H1 (cell line): ENCODE data around the gene TOP1. TPM values are rescaled to one million over a fixed set of nuclear protein-coding genes. Genes with fewer than 3 reads are reported as not detected.

Source experiments
- CTCF ChIA-PET: fragments of 300-600 bp; sonication (Branson Sonifier 250); formaldehyde crosslinking; loops from one replicate; lab custom pipeline; 2021; ENCODE audit not compliant: partially characterized antibody; lab: Charles Lee
- POLR2A ChIA-PET: fragments of 300-600 bp; sonication (Branson Sonifier 250); formaldehyde crosslinking; loops from one replicate; lab custom pipeline; 2021; ENCODE audit warnings: inconsistent platforms; ENCODE audit not compliant: partially characterized antibody; lab: Charles Lee
- DNase-seq, 2 experiments: peaks; one replicate each; pipeline versions ENCODE4 v3.0.0 to v3.0.0-alpha.2; 2010 to 2022; ENCODE audit warnings: low spot score in 2 of 2, low read depth in 1 of 2, mixed read lengths in 1 of 2
- FAIRE-seq: peaks from 2 replicates; lab custom pipeline; 2011; peaks lifted over from hg19 to GRCh38; lab: Jason Lieb, UNC
- H2AFZ ChIP-seq: 2 replicates; pipeline ENCODE4 v1.8.1; 2012; ENCODE audit warnings: low read length, inconsistent platforms
- H2AK5ac ChIP-seq: 2 replicates; pipeline ENCODE4 v1.6.1; 2013; ENCODE audit warnings: low read depth, low read length
- H2BK120ac ChIP-seq: replicated peaks from 2 replicates; pipeline ENCODE3; 2013; ENCODE audit warnings: low read depth, low read length, inconsistent platforms
- H2BK12ac ChIP-seq: 2 replicates; pipeline ENCODE4 v1.6.1; 2013; ENCODE audit warnings: low read depth, low read length
- H2BK15ac ChIP-seq: 2 replicates; pipeline ENCODE4 v1.6.1; 2013; ENCODE audit warnings: low read length
- H2BK20ac ChIP-seq: 2 replicates; pipeline ENCODE4 v1.6.1; 2013; ENCODE audit warnings: low read length
- H2BK5ac ChIP-seq: 2 replicates; pipeline ENCODE4 v1.6.1; 2013; ENCODE audit warnings: low read depth, low read length
- H3K14ac ChIP-seq: 2 replicates; pipeline ENCODE4 v1.6.1; 2013; ENCODE audit warnings: inconsistent platforms; ENCODE audit not compliant: insufficient read length
- H3K18ac ChIP-seq: 2 replicates; pipeline ENCODE4 v1.6.1; 2013; ENCODE audit warnings: low read length; ENCODE audit errors: extremely low read depth
- H3K23ac ChIP-seq: 2 replicates; pipeline ENCODE4 v1.6.1; 2013; ENCODE audit warnings: inconsistent platforms; ENCODE audit not compliant: insufficient read length
- H3K23me2 ChIP-seq: 2 replicates; pipeline ENCODE4 v1.6.1; 2013; ENCODE audit warnings: low read depth, low read length
- H3K27ac ChIP-seq: 2 replicates; pipeline ENCODE4 v1.6.1; 2011; ENCODE audit warnings: low read depth, low read length, inconsistent platforms
- H3K27me3 ChIP-seq, 4 experiments: replicated peaks in 1 of 4; 1 replicate in 1 of 4; 2 replicates in 3 of 4; pipeline versions ENCODE4 v1.6.1 to v1.8.1; 2011 to 2013; ENCODE audit warnings: low read length in 3 of 4, mild to moderate bottlenecking in 3 of 4, inconsistent platforms in 2 of 4, mixed read lengths in 2 of 4, moderate library complexity in 1 of 4; ENCODE audit not compliant: control insufficient read depth in 3 of 4, insufficient read depth in 3 of 4; ENCODE audit errors: extremely low read depth in 1 of 4
- H3K36me3 ChIP-seq, 4 experiments: 2 replicates each; pipeline versions ENCODE4 v1.6.1 to v1.8.1; 2011 to 2013; ENCODE audit warnings: mild to moderate bottlenecking in 4 of 4, low read length in 3 of 4, moderate library complexity in 2 of 4, control low read depth in 1 of 4, inconsistent platforms in 1 of 4; ENCODE audit not compliant: insufficient read depth in 4 of 4, control insufficient read depth in 2 of 4
- H3K4ac ChIP-seq: replicated peaks from 2 replicates; pipeline ENCODE3; 2013; ENCODE audit warnings: low read length, low read depth, mixed read lengths, inconsistent platforms; ENCODE audit not compliant: insufficient read length
- H3K4me1 ChIP-seq, 4 experiments: replicated peaks in 1 of 4; 1 replicate in 1 of 4; 2 replicates in 3 of 4; pipeline versions ENCODE4 v1.6.1 to v1.8.1; 2011 to 2013; ENCODE audit warnings: low read length in 3 of 4, inconsistent platforms in 2 of 4, mixed read lengths in 1 of 4; ENCODE audit not compliant: insufficient read depth in 4 of 4, control insufficient read depth in 3 of 4
- H3K4me2 ChIP-seq, 2 experiments: 2 replicates each; pipeline versions ENCODE4 v1.6.1 to v1.8.1; 2011 to 2013; ENCODE audit warnings: low read depth in 2 of 2, low read length in 2 of 2, control low read depth in 1 of 2, inconsistent platforms in 1 of 2, mild to moderate bottlenecking in 1 of 2; ENCODE audit not compliant: insufficient read depth in 1 of 2
- H3K4me3 ChIP-seq, 4 experiments: fragments of 200-600, 300-600 bp in 1 of 4; sonication (generic), shearing (Covaris generic), sonication (Bioruptor Twin) in 1 of 4; 2 replicates each; pipeline versions ENCODE4 v1.5.1 to v1.8.1; 2011 to 2016; ENCODE audit warnings: low read length in 4 of 4, low read depth in 3 of 4, control low read depth in 2 of 4, inconsistent platforms in 2 of 4, mild to moderate bottlenecking in 2 of 4, mixed read lengths in 1 of 4, moderate library complexity in 1 of 4; ENCODE audit not compliant: insufficient read depth in 2 of 4; ENCODE audit errors: extremely low read depth in 1 of 4
- H3K56ac ChIP-seq: replicated peaks from 2 replicates; pipeline ENCODE3; 2013; ENCODE audit warnings: low read depth, mild to moderate bottlenecking, mixed read lengths, low read length, inconsistent platforms; ENCODE audit not compliant: insufficient read length
- H3K79me1 ChIP-seq: 2 replicates; pipeline ENCODE4 v1.6.1; 2013; ENCODE audit warnings: low read depth, low read length, control low read depth
- H3K79me2 ChIP-seq, 2 experiments: 2 replicates each; pipeline versions ENCODE4 v1.6.1 to v1.8.1; 2012 to 2013; ENCODE audit warnings: low read length in 2 of 2, mild to moderate bottlenecking in 2 of 2, inconsistent platforms in 1 of 2; ENCODE audit not compliant: insufficient read depth in 2 of 2, control insufficient read depth in 1 of 2
- H3K9ac ChIP-seq, 4 experiments: replicated peaks in 1 of 4; 1 replicate in 1 of 4; 2 replicates in 3 of 4; pipeline versions ENCODE4 v1.6.1 to v1.8.1; 2011 to 2013; ENCODE audit warnings: low read depth in 3 of 4, low read length in 3 of 4, control low read depth in 2 of 4, mild to moderate bottlenecking in 2 of 4, moderate library complexity in 2 of 4, inconsistent platforms in 1 of 4; ENCODE audit errors: extremely low read depth in 1 of 4
- H3K9me3 ChIP-seq, 2 experiments: 2 replicates each; pipeline versions ENCODE4 v1.6.1 to v1.8.1; 2012 to 2013; ENCODE audit warnings: mild to moderate bottlenecking in 2 of 2, moderate library complexity in 2 of 2, control low read depth in 1 of 2, inconsistent platforms in 1 of 2, low read depth in 1 of 2, low read length in 1 of 2, mixed read lengths in 1 of 2; ENCODE audit not compliant: insufficient read depth in 2 of 2
- H4K20me1 ChIP-seq, 2 experiments: replicated peaks in 1 of 2; 2 replicates each; pipeline versions ENCODE3 to v1.8.1; 2011 to 2013; ENCODE audit warnings: inconsistent platforms in 2 of 2, low read length in 2 of 2, mild to moderate bottlenecking in 1 of 2; ENCODE audit not compliant: insufficient read depth in 2 of 2, control insufficient read depth in 1 of 2
- H4K5ac ChIP-seq: 2 replicates; pipeline ENCODE4 v1.6.1; 2013; ENCODE audit warnings: low read length, low read depth, mixed read lengths, inconsistent platforms; ENCODE audit not compliant: insufficient read length
- H4K8ac ChIP-seq: 2 replicates; pipeline ENCODE4 v1.8.0; 2013; ENCODE audit warnings: mild to moderate bottlenecking, moderate library complexity, low read length, inconsistent platforms; ENCODE audit not compliant: insufficient read depth; ENCODE audit errors: extremely low read depth
- H4K91ac ChIP-seq: replicated peaks from 2 replicates; pipeline ENCODE3; 2013; ENCODE audit warnings: low read length, mixed read lengths, inconsistent platforms; ENCODE audit not compliant: insufficient read length
- ATF2 ChIP-seq: IDR thresholded peaks from 2 replicates; pipeline ENCODE4 v1.6.1; 2012; ENCODE audit warnings: low read length, inconsistent platforms
- CBX8 ChIP-seq: fragments of 300-800, 300-1000 bp; sonication (generic); IDR thresholded peaks from 2 replicates; pipeline ENCODE4 v1.7.1; 2016; ENCODE audit warnings: low read depth, low read length, borderline replicate concordance
- EGR1 ChIP-seq: IDR thresholded peaks from 2 replicates; pipeline ENCODE4 v1.6.1; 2011; ENCODE audit warnings: low read depth, low read length, borderline replicate concordance
- EZH2 ChIP-seq: fragments of 200-600 bp; sonication (generic); IDR thresholded peaks from 2 replicates; pipeline ENCODE4 v1.7.1; 2012; ENCODE audit warnings: low read depth, mild to moderate bottlenecking, moderate library complexity, low read length, inconsistent platforms; ENCODE audit not compliant: severe bottlenecking
- JUN ChIP-seq: IDR thresholded peaks from 2 replicates; pipeline ENCODE4 v1.6.1; 2011; ENCODE audit warnings: low read depth, mild to moderate bottlenecking, improper control_type of control experiment, low read length
- MAFK ChIP-seq: IDR thresholded peaks from 2 replicates; pipeline ENCODE4 v1.6.1; 2012; ENCODE audit warnings: low read depth, mild to moderate bottlenecking, improper control_type of control experiment, low read length
- POLR2A ChIP-seq, 2 experiments: IDR thresholded peaks; 1 replicate in 1 of 2; 2 replicates in 1 of 2; pipeline ENCODE4 v1.6.1; 2011; ENCODE audit warnings: low read depth in 2 of 2, low read length in 2 of 2, mild to moderate bottlenecking in 2 of 2; ENCODE audit errors: control extremely low read depth in 1 of 2
- RNF2 ChIP-seq: fragments of 200-900, 300-1000 bp; sonication (generic); IDR thresholded peaks from 2 replicates; pipeline ENCODE4 v1.7.1; 2016; ENCODE audit warnings: borderline replicate concordance, low read depth, mild to moderate bottlenecking, antibody characterized with exemption, low read length; ENCODE audit not compliant: poor library complexity, severe bottlenecking; ENCODE audit errors: missing control alignments
- TAF1 ChIP-seq: IDR thresholded peaks from 2 replicates; pipeline ENCODE4 v1.6.1; 2011; ENCODE audit warnings: mild to moderate bottlenecking, low read depth, low read length
- USF2 ChIP-seq: IDR thresholded peaks from 2 replicates; pipeline ENCODE4 v1.6.1; 2011; ENCODE audit warnings: low read length, improper control_type of control experiment
- WGBS, 2 experiments: shearing (Covaris generic) in 1 of 2; methylation state at CpG; one replicate each; pipeline versions ENCODE4 v1.1.6 to v1.1.7; 2013 to 2015; ENCODE audit warnings: low lambda C conversion rate in 2 of 2, mixed read lengths in 2 of 2, inconsistent platforms in 1 of 2, low coverage in 1 of 2, missing lambda C conversion rate in 1 of 2; ENCODE audit not compliant: insufficient replicate concordance in 2 of 2, insufficient coverage in 1 of 2, insufficient read length in 1 of 2; ENCODE audit errors: extremely low coverage in 1 of 2, missing lambda C conversion rate in 1 of 2; 5-methylcytosine and 5-hydroxymethylcytosine counted together
- polyA plus RNA-seq, 7 experiments: library from polyadenylated mRNA; depleted of rRNA in 3 of 7; stranded (reverse) in 5 of 7; unstranded in 2 of 7; fragments of >200 nt in 5 of 7; fragments of 200-250 nt in 2 of 7; gene quantifications; 1 replicate in 5 of 7; 2 replicates in 1 of 7; 4 replicates in 1 of 7; pipeline versions ENCODE4 v1.2.1 to v1.2.3, GENCODE V29; 2011 to 2013; ENCODE audit warnings: missing spikeins in 2 of 7, mixed read lengths in 2 of 7
- total RNA-seq: library from RNA; stranded (reverse); fragmentation: NEBNext Ultra II Directional; extraction: Animal tissue kit (Norgen Biotek cat#: 25700); gene quantifications from 2 replicates; pipeline ENCODE4 v1.2.1, GENCODE V29; 2021

Gene TOP1
- total and polyA plus RNA-seq, 2 of the 8 experiments (the other 6 are each of a cell fraction or from before 2014, with no cell fraction given), result 7.4 to 108 TPM

GRCh38 chr20:41158082-41158625, 129.5 kb downstream of the TOP1 start:
- ChIA-PET CTCF (interaction anchor here (1.2 to 5.9 kb wide), 11 partner anchors 8 to 253 kb away, joined by 3 to 47 read pairs (median 3); partner anchors contain the start of gene LPIN3), POLR2A (interaction anchor here (1.2 to 2.7 kb wide), 5 partner anchors 11 to 22 kb away, joined by 4 to 13 read pairs (median 7); no protein-coding TSS in a partner anchor)
- H3K9ac ChIP-seq, result no peak overlapping the region
- TF ChIP-seq ATF2 (no peak), EGR1 (no peak), RNF2 (no peak), TAF1 (no peak), POLR2A (IDR thresholded peaks at IDR 0.05; ENCODE audit: control extremely low read depth in 1 of 2, low read depth in 2 of 2, low read length in 2 of 2) (no peak), CBX8 (no peak), JUN (no peak), MAFK (no peak), USF2 (no peak), EZH2 (no peak)

More at GRCh38 chr20:41158082-41158625, 129.5 kb downstream of the TOP1 start:
- no peak overlapping the region for H2BK12ac ChIP-seq
- no peak overlapping the region for H3K56ac ChIP-seq
- H3K23ac ChIP-seq, result no peak overlapping the region
- H4K8ac ChIP-seq, result no peak overlapping the region
- peaks cover 52% of the 10 kb centered on the region for H3K79me1 ChIP-seq
- H3K23me2 ChIP-seq, result no peaks in the 10 kb centered on the region
- H2BK5ac ChIP-seq, result no peak overlapping the region
- no peak for FAIRE-seq
- no peak for DNase-seq
- H3K27me3 ChIP-seq, result no peaks in the 10 kb centered on the region
- WGBS, 2 experiments, result 88% methylated on average over 6 of the region's 6 CpGs; no CpG with 5 or more reads in 1 of the 2 experiments
- no peak overlapping the region for H2BK120ac ChIP-seq
- H3K36me3 ChIP-seq, result peaks cover 11 to 25% (median 19%) of the 10 kb centered on the region in 4 experiments; a peak in 6 of 8 replicates
- peaks cover 29 to 52% of the 10 kb centered on the region in 2 experiments for H4K20me1 ChIP-seq
- H2AK5ac ChIP-seq, result no peak overlapping the region
- H2BK15ac ChIP-seq, result no peak overlapping the region
- H3K9me3 ChIP-seq, result no peaks in the 10 kb centered on the region
- H3K18ac ChIP-seq, result no peak overlapping the region
- peaks cover 20 to 71% of the 10 kb centered on the region in 2 experiments for H3K79me2 ChIP-seq
- no peak overlapping the region for H3K4me3 ChIP-seq
- H3K27ac ChIP-seq, result no peak overlapping the region
- H3K4me2 ChIP-seq, result no peak overlapping the region
- H4K91ac ChIP-seq, result no peak overlapping the region
- H3K4me1 ChIP-seq, result peaks cover 0 to 11% (median 5%) of the 10 kb centered on the region in 4 experiments; a peak in 4 of 7 replicates
- no peak overlapping the region for H2BK20ac ChIP-seq
- no peak overlapping the region for H2AFZ ChIP-seq
- H3K14ac ChIP-seq, result no peak overlapping the region
- no peak overlapping the region for H3K4ac ChIP-seq
- no peak overlapping the region for H4K5ac ChIP-seq
